Hematopoietic multipotent progenitor cell treated with erythropoietin and hydrocortisone succinate and interleukin-3 and kit ligand, for 15 days (in vitro differentiated cells): Measurements from ENCODE around the gene PUM1.
A peak's percentile ranks its signal among the peaks of the same experiment; 100 is the strongest.
"Not testable (repeated sequence)": the region's sequence is repeated elsewhere in the genome, so short reads cannot be mapped to it uniquely, and the experiment has no call there.

Source experiments
- DNase-seq: peaks from one replicate; pipeline ENCODE4 v3.0.0-alpha.2; 2015; ENCODE audit warnings: low spot score

The PUM1 gene

GRCh38 chr1:31064111-31064717 lies 1.3 kb downstream of the PUM1 start:
- DNase-seq = no peak

- no peak for DNase-seq
These were observed 1.9 kb downstream of the PUM1 start for GRCh38 chr1:31063631-31064030.

- no peak for DNase-seq
These were observed 2.6 kb downstream of the PUM1 start for GRCh38 chr1:31062867-31063380.

GRCh38 chr1:31062162-31062866 lies 3.2 kb downstream of the PUM1 start:
- not testable (repeated sequence) for DNase-seq

- no peak for DNase-seq
These were observed 7.5 kb downstream of the PUM1 start for GRCh38 chr1:31058012-31058411.

GRCh38 chr1:31055953-31056352 lies 9.6 kb downstream of the PUM1 start:
- no peak for DNase-seq

- peak; percentile 2 for DNase-seq
These were observed 10.0 kb downstream of the PUM1 start for GRCh38 chr1:31055501-31055900.

GRCh38 chr1:31054958-31055481 lies 10.5 kb downstream of the PUM1 start:
- DNase-seq = no peak

- DNase-seq = peak; percentile 18
These were observed 11.2 kb downstream of the PUM1 start for GRCh38 chr1:31054349-31054748.

- DNase-seq = not testable (repeated sequence)
These were observed 12.9 kb downstream of the PUM1 start for GRCh38 chr1:31052613-31053012.

- no peak for DNase-seq
These were observed 13.9 kb downstream of the PUM1 start for GRCh38 chr1:31051611-31052010.

GRCh38 chr1:31047507-31047906 lies 18.0 kb downstream of the PUM1 start:
- DNase-seq = not testable (repeated sequence)

GRCh38 chr1:31043631-31044030 lies 21.9 kb downstream of the PUM1 start:
- DNase-seq = peak; percentile 72

GRCh38 chr1:31042656-31043055 lies 22.9 kb downstream of the PUM1 start:
- DNase-seq = no peak

GRCh38 chr1:31041529-31041928 lies 24.0 kb downstream of the PUM1 start:
- DNase-seq = no peak

- no peak for DNase-seq
These were observed 25.5 kb downstream of the PUM1 start for GRCh38 chr1:31040038-31040437.

- DNase-seq = not testable (repeated sequence)
These were observed 26.6 kb downstream of the PUM1 start for GRCh38 chr1:31038935-31039334.

- DNase-seq = peak; percentile 29
These were observed 27.2 kb downstream of the PUM1 start for GRCh38 chr1:31038360-31038759.

- DNase-seq = no peak
These were observed 28.6 kb downstream of the PUM1 start for GRCh38 chr1:31036749-31037500.

GRCh38 chr1:31033598-31033997 lies 31.9 kb downstream of the PUM1 start:
- DNase-seq = no peak

- DNase-seq = no peak
These were observed 33.3 kb downstream of the PUM1 start for GRCh38 chr1:31032266-31032665.

GRCh38 chr1:31031330-31032143 lies 34.0 kb downstream of the PUM1 start:
- no peak for DNase-seq
